ENCODE measurements around the gene TP53BP1.
A peak's percentile ranks its signal among the peaks of the same experiment; 100 is the strongest.

The TP53BP1 gene

DNA sequence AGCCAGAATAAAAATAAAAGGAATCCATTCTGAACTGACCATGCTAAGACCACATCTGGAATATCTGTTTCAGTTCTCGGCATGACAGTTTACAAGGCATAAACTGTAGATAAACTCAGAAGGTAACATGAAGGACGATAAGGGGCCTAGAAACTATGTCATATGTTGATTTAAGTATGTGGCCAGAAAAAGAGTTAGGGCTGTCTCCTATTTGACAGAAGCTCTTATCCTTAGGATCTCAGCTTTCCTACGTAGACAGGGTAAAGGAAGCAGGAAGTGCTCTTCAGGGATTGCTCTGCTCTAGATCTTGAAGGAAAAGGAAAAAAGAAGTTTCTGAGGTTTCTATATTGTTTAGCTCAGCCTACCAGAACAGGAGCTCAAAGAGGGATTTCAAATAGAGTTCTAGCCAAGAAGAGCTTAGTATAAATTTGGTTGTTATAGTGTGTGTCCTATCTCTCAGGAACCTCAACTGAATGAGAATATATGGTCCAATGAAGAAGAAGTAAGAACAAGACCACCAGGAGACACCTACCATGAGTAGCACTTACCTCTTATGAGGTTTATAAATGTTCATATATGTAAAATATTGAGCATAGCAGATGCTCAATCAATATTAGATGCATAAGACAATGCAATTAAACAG, 59.2 kb downstream of the TP53BP1 start:
- Histone ChIP-seq H3K4me3 (no peak overlapping the region), H4K20me1 (no peaks in the 10 kb centered on the region), H3K4me1 (peaks cover 7% of the 10 kb centered on the region; the same call in 1 of the 2 replicates), H3K9ac (no peak overlapping the region), H3K9me3 (no peaks in the 10 kb centered on the region), H3K27ac (no peak overlapping the region), H3K36me3 (peaks cover 78% of the 10 kb centered on the region), H3K27me3 (no peaks in the 10 kb centered on the region), H3K4me2 (no peak overlapping the region)
- no peak for TF ChIP-seq Cebpa-rat (IDR thresholded peaks at IDR 0.05)

DNA sequence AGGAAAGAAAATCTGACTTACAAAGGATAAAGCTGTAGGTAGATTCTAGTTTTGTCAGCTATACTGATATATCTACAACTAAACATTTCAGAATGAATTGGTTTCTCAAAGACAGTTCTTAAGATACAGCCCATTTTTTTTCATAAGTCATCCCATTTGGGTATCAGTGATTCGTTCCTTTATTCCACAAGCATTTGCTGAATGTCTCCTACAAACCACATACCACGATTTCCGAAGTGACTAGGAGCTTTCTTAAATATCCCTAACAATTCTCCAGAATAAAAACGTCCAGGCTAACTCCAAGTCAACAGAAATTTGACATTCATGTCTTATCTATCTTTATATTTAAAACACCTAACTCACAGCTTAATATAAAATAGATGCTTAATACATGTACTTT, 59.8 kb downstream of the TP53BP1 start:
- no peak overlapping the region for H3K4me3 ChIP-seq
- no peak for TF ChIP-seq Cebpa-rat (IDR thresholded peaks at IDR 0.05)
- H3K4me2 ChIP-seq, result no peak overlapping the region
- no peak overlapping the region for H3K27ac ChIP-seq
- H3K4me1 ChIP-seq, result peaks cover 7% of the 10 kb centered on the region; the same call in 1 of the 2 replicates
- peaks cover 76% of the 10 kb centered on the region for H3K36me3 ChIP-seq
- no peaks in the 10 kb centered on the region for H4K20me1 ChIP-seq
- H3K27me3 ChIP-seq, result no peaks in the 10 kb centered on the region
- no peaks in the 10 kb centered on the region for H3K9me3 ChIP-seq
- no peak overlapping the region for H3K9ac ChIP-seq

DNA sequence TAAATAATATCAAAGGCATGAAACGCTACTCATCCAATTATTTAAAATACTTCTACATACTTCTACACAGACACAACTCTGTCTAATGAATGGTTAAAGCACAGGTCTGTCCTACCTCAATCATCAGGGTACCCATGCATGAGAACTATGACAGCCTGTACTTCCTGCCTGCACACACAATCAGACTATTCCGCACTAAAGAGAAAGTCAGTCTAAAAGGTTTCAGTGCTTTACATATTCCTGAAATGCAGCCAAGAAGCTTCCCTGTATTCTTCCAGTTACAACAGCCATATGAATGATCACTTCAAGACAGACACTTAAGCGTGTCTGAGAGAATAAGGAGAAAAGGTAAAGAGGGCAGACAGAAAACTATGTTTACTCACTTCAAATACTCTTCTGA, 63.3 kb downstream of the TP53BP1 start:
- TF ChIP-seq Cebpa-rat (IDR thresholded peaks at IDR 0.05), result no peak
- Histone ChIP-seq H3K4me1 (peaks cover 4% of the 10 kb centered on the region; the same call in 1 of the 2 replicates), H3K4me2 (no peak overlapping the region), H3K4me3 (no peak overlapping the region), H4K20me1 (no peaks in the 10 kb centered on the region), H3K27me3 (no peaks in the 10 kb centered on the region), H3K9me3 (no peaks in the 10 kb centered on the region), H3K36me3 (peaks cover 78% of the 10 kb centered on the region), H3K9ac (no peak overlapping the region), H3K27ac (no peak overlapping the region)

DNA sequence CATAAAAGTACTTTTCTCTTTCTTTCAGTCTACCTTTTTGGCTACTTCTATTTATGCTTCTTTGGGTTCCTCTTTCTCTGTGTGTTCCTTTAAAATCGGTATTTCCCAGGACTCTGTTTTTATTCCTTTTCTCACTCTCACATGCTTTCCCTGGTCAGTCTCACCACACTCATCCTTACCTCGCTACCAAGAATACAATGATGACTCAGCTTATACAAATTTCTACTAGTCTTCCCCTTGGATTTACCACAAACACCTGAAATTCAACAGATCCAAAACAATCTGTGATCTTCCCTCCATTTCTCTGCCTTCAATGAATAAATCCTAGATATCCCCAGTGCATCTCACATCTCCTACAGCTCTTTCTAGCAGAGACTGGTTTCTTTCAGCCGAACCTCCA, 69.2 kb downstream of the TP53BP1 start:
- Histone ChIP-seq H3K4me3 (no peak overlapping the region), H3K4me2 (no peak overlapping the region), H3K9ac (no peak overlapping the region), H3K36me3 (peaks cover 95% of the 10 kb centered on the region), H3K27me3 (no peaks in the 10 kb centered on the region), H4K20me1 (peaks cover 15% of the 10 kb centered on the region), H3K9me3 (no peaks in the 10 kb centered on the region), H3K27ac (no peak overlapping the region), H3K4me1 (peaks cover 19% of the 10 kb centered on the region)
- no peak for TF ChIP-seq Cebpa-rat (IDR thresholded peaks at IDR 0.05)

DNA sequence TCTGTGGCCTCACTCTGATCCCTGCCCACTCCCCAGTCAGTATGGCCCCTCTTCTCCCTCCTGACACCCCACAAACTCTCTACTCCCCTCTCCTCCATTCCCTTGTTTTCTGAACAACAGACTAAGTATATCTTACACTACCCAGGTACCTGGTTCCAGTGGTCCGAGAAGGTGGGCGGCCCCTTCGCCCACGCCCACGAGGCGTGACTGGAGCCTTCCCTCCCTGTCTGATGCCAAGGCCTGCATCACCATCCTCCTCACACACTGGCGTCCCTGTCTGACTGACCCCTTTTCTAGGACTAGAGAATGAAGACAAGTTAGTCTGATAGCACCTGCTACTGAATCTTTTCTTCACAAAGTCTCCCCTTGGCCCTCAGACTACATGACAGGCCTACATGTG, 72.1 kb downstream of the TP53BP1 start:
- Histone ChIP-seq H3K4me2 (peak overlapping the region; percentile 45), H3K4me1 (peaks cover 19% of the 10 kb centered on the region), H4K20me1 (peaks cover 15% of the 10 kb centered on the region), H3K27me3 (no peaks in the 10 kb centered on the region), H3K36me3 (peaks cover 99% of the 10 kb centered on the region), H3K27ac (no peak overlapping the region), H3K4me3 (no peak overlapping the region), H3K9me3 (no peaks in the 10 kb centered on the region), H3K9ac (no peak overlapping the region)
- no peak for TF ChIP-seq Cebpa-rat (IDR thresholded peaks at IDR 0.05)

DNA sequence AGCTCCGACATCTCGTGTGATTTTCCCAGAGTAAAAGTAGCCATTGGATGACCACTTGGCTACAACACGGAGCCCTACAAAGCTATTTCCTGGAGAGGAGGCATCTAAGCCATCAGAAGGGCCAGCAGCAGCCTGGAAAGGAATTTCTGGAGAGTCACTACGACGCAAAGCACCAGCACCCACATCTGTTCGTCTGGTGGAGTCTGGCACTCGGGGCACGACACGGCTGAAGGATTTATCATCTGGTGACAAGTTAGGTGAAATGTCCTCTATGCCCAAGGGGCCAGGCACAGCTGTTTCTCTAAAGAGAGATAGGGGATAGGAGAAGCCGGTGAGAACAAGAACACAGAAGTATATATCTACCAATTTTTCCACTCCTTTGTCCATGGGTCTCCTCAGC, 72.5 kb downstream of the TP53BP1 start:
- peaks cover 99% of the 10 kb centered on the region for H3K36me3 ChIP-seq

DNA sequence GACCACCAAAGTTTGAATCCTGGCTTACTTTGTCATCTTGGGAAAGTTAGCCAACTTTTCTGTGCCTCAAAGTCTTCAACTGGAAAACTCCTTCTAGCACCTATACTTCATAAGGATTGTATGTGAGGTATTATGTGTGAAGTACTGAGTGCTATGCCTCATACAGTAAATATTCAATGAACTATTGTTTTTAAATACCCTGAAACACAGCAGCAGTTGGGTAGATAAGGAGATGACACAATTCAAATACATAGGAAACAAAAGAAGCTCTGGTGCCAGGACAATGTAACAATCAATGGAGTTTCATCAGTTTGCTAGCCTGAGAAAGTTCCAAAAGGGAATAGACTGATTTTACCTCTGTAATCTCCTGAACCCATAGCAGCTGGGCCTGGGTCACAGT, 78.8 kb downstream of the TP53BP1 start:
- TF ChIP-seq Cebpa-rat (IDR thresholded peaks at IDR 0.05), result no peak
- no peak overlapping the region for H3K4me2 ChIP-seq
- H4K20me1 ChIP-seq, result no peaks in the 10 kb centered on the region
- peaks cover 97% of the 10 kb centered on the region for H3K36me3 ChIP-seq
- H3K9ac ChIP-seq, result no peak overlapping the region
- H3K4me1 ChIP-seq, result no peaks in the 10 kb centered on the region
- no peaks in the 10 kb centered on the region for H3K9me3 ChIP-seq
- H3K27ac ChIP-seq, result no peak overlapping the region
- no peak overlapping the region for H3K4me3 ChIP-seq
- no peaks in the 10 kb centered on the region for H3K27me3 ChIP-seq

More for the DNA sequence above, 72.5 kb downstream of the TP53BP1 start:
- Histone ChIP-seq H4K20me1 (peaks cover 15% of the 10 kb centered on the region), H3K4me1 (peaks cover 19% of the 10 kb centered on the region), H3K9me3 (no peaks in the 10 kb centered on the region), H3K9ac (no peak overlapping the region), H3K27ac (no peak overlapping the region), H3K4me2 (peak overlapping the region; percentile 45), H3K4me3 (no peak overlapping the region), H3K27me3 (no peaks in the 10 kb centered on the region)
- TF ChIP-seq Cebpa-rat (IDR thresholded peaks at IDR 0.05), result no peak

DNA sequence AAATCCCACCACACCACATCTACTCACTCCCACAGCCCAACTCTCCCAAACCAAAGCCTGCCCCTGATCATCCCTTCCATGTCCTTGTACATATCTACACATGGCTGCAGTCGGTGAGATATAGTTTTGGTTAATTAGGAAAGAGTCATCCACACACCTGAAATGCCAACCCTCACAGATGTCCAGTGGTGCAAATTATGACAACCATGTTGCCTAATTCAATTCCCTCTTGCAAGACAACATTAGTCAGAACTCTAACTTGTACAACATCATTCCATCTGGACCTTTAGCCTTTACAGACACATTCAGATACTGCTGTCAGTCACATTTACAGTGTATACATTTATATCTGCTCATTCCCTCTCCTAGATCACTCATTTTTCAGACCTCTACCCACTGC, 80.9 kb downstream of the TP53BP1 start:
- peaks cover 98% of the 10 kb centered on the region for H3K36me3 ChIP-seq
- no peak overlapping the region for H3K4me2 ChIP-seq
- H4K20me1 ChIP-seq, result no peaks in the 10 kb centered on the region
- no peaks in the 10 kb centered on the region for H3K9me3 ChIP-seq
- no peaks in the 10 kb centered on the region for H3K4me1 ChIP-seq
- H3K4me3 ChIP-seq, result no peak overlapping the region
- no peak overlapping the region for H3K9ac ChIP-seq
- no peak for TF ChIP-seq Cebpa-rat (IDR thresholded peaks at IDR 0.05)
- H3K27ac ChIP-seq, result no peak overlapping the region
- H3K27me3 ChIP-seq, result no peaks in the 10 kb centered on the region

DNA sequence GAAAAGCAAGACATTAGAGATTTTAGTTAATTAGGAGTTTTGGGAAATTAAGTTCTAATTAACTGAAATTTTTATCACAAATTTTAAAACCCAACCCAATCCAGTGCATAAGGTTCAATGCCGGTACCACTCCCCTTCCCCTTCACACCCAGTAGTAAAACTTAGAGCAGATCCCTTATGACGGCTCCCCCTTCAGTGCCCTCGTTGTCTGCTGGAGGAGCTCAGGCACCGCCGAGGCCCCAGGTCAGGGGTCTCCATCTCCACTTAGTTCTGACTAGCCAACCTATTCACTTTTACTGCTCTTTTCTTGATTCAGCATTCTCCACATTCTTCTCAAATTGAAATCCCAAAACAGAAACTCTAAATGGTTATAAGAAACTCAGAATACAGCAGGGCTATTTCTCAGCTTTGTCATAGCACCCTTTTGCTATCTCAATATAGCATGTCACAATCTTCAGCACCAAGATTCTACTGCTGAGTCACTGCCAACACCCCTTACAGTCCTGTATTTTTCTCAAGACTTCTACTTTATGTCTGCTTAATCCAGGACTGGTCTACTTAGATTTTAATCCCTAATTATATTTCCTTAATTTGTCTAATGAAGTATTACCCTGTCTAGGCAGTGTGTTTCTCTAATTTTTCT, 82.3 kb downstream of the TP53BP1 start:
- H3K4me2 ChIP-seq, result no peak overlapping the region
- H3K9ac ChIP-seq, result no peak overlapping the region
- H3K27ac ChIP-seq, result no peak overlapping the region
- H3K27me3 ChIP-seq, result no peaks in the 10 kb centered on the region
- no peak overlapping the region for H3K4me3 ChIP-seq
- no peak for TF ChIP-seq Cebpa-rat (IDR thresholded peaks at IDR 0.05)
- H4K20me1 ChIP-seq, result no peaks in the 10 kb centered on the region
- no peaks in the 10 kb centered on the region for H3K4me1 ChIP-seq
- H3K9me3 ChIP-seq, result no peaks in the 10 kb centered on the region
- peaks cover 98% of the 10 kb centered on the region for H3K36me3 ChIP-seq

DNA sequence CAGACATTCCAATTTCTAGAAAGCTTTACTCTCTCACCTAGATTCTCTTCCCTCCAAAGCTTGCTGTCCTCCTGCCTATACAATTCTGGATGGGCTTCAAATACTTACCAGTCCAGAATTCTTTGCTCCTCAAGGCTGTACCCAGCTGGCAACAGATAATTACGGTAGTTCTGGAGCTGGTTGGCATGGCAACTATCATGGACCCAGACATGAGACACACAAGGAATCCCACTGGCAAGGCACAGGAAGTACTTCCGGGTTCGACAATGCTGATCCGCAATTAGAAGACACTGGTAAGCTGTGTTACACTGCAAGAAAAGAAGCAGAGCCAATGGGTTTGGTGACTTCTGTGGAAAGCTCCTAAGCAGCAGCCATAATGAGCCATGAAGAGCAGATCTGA, 84.2 kb downstream of the TP53BP1 start:
- Histone ChIP-seq H3K4me1 (no peaks in the 10 kb centered on the region), H3K9me3 (no peaks in the 10 kb centered on the region), H3K4me2 (no peak overlapping the region), H3K27me3 (no peaks in the 10 kb centered on the region), H4K20me1 (no peaks in the 10 kb centered on the region), H3K9ac (no peak overlapping the region), H3K36me3 (peaks cover 98% of the 10 kb centered on the region), H3K4me3 (no peak overlapping the region), H3K27ac (no peak overlapping the region)
- TF ChIP-seq Cebpa-rat (IDR thresholded peaks at IDR 0.05), result no peak
